Pancreas (tissue), 10 donors: ENCODE results near the gene SMYD3. TPM values are rescaled to one million over a fixed set of nuclear protein-coding genes. Genes with fewer than 3 reads are reported as not detected.

Experiments used
- ATAC-seq, 4 donors: fragments of 200-7000 bp; cut with Tn5 transposase; one replicate each; pipeline versions ENCODE4 v1.8.0 to v1.9.1; 2020; ENCODE audit warnings: mild to moderate bottlenecking in 4 of 4, moderate library complexity in 4 of 4
- DNase-seq, 6 donors: peaks; one replicate each; pipeline ENCODE4 v3.0.0-alpha.2; 2020
- FAIRE-seq: peaks from 2 replicates; lab custom pipeline; 2012; peaks lifted over from hg19 to GRCh38; lab: Jason Lieb, UNC
- H3K27ac ChIP-seq, 4 donors: fragments of 200-600 bp; sonication (generic); 1 replicate in 3 of 4; 2 replicates in 1 of 4; pipeline versions ENCODE4 v1.5.0 to v1.8.0; 2020
- H3K27me3 ChIP-seq, 4 donors: fragments of 200-600 bp; one replicate each; pipeline ENCODE4 v1.8.0; 2021
- H3K36me3 ChIP-seq, 3 donors: fragments of 200-600 bp; sonication (generic) in 1 of 3; one replicate each; pipeline versions ENCODE4 v1.5.0 to v1.8.0; 2020 to 2021
- H3K4me1 ChIP-seq, 3 donors: fragments of 200-600 bp; one replicate each; pipeline ENCODE4 v1.8.0; 2021
- H3K4me3 ChIP-seq, 4 donors: fragments of 200-600 bp; sonication (generic) in 2 of 4; one replicate each; pipeline versions ENCODE4 v1.5.0 to v1.8.0; 2020 to 2021
- H3K9me3 ChIP-seq, 4 donors: fragments of 200-600 bp; one replicate each; pipeline ENCODE4 v1.8.0; 2021
- WGBS, 2 donors: extraction: QIAGEN DNeasy Blood & Tissue Kit; methylation state at CpG; one replicate each; pipeline ENCODE4 v1.1.7; 2013; 5-methylcytosine and 5-hydroxymethylcytosine counted together
- intact Hi-C, 3 donors: fragments of 100-400 bp; cut with DNase I; formaldehyde crosslinking; loops; one replicate each; pipeline versions ENCODE4 v1.11.1 to v1.14.2; 2022
- polyA plus RNA-seq, 2 donors: library from polyadenylated mRNA; stranded (reverse); fragments of 200-250 nt; gene quantifications; one replicate each; pipeline ENCODE4 v1.2.3, GENCODE V29; 2013
- total RNA-seq, 6 donors: library from RNA; stranded (reverse); fragmentation: NEBNext Ultra II Directional in 4 of 6; extraction: Animal tissue kit (Norgen Biotek cat#: 25700) in 4 of 6; gene quantifications; one replicate each; pipeline versions ENCODE4 v1.2.1 to v1.2.4, GENCODE V29; 2021 to 2023
- TF ChIP-seq, protein P1 (sequence below), 4 donors: fragments of 200-600 bp; sonication (generic) in 3 of 4; IDR thresholded peaks; one replicate each; pipeline versions ENCODE4 v1.5.0 to v1.8.0; 2021; ENCODE audit warnings: antibody characterized with exemption in 4 of 4
- donor health status: healthy with polysubstance abuse.
- donor health status: DM: no; HTN: no; CAD: no; lungs with moderate emphysema.
- donor health status: DM: no; HTN: no; CAD: no.
- donor health status: control.
- donor health status: control.
- donor health status: Bipolar disorder and iron deficiency.
- donor health status: DM: yes; HTN: yes; CAD: no.
- donor health status: DM: no; HTN: no; CAD: no.
- donor health status: DM: no; HTN: no; CAD: no.
- donor health status: DM: yes; HTN: yes; CAD: no.

The SMYD3 gene
- total and polyA plus RNA-seq, 8 donors: 4.6 to 10.5 (median 6.7) TPM

DNA sequence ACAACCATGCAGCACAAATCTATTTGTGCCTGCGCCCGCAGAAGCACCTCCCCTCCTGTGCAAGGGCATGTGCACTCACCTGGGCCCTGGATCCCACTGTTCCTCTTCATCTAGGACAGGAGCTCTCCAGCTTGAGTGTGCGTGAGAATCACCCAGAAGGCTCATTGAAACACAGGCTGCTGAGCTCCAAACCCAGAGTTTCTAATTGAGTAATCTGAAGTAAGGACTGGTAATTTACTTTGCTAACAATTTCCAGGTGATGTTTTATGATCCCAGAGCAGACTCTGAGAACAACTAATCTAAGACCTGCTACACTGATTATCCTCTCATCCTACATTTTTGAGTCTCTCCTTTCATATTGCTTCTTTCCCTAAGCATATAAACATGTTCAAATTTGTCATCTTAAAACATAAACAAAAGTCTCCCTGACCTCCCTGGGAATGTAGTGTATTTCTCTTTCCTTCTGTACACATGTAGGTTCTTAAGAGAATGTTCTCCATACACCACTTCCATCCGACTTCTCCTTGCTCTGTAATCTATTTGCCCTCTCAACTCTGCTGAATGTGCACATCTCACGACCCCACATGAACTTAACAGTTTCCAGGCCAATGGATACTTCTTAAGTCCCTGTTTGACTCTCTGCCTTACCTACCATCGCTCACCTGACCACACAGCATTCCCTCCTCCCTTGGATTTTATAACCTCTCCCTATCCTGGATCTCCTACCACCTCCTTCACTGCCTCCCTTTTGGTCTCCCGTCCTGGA lies 522.5 kb downstream of the SMYD3 start:
- DNase-seq: no peak
- H3K4me1 ChIP-seq: no peaks in the 10 kb centered on the region
- no peaks in the 10 kb centered on the region for H3K27me3 ChIP-seq
- H3K27ac ChIP-seq: no peak overlapping the region
- intact Hi-C loops: no loop called here
- H3K9me3 ChIP-seq: no peaks in the 10 kb centered on the region
- no peak for ATAC-seq
- FAIRE-seq: no peak
- H3K4me3 ChIP-seq: no peak overlapping the region
- WGBS, 2 donors: 84 to 92% methylated on average over 7 of the region's 7 CpGs
- TF ChIP-seq, protein P1, sequence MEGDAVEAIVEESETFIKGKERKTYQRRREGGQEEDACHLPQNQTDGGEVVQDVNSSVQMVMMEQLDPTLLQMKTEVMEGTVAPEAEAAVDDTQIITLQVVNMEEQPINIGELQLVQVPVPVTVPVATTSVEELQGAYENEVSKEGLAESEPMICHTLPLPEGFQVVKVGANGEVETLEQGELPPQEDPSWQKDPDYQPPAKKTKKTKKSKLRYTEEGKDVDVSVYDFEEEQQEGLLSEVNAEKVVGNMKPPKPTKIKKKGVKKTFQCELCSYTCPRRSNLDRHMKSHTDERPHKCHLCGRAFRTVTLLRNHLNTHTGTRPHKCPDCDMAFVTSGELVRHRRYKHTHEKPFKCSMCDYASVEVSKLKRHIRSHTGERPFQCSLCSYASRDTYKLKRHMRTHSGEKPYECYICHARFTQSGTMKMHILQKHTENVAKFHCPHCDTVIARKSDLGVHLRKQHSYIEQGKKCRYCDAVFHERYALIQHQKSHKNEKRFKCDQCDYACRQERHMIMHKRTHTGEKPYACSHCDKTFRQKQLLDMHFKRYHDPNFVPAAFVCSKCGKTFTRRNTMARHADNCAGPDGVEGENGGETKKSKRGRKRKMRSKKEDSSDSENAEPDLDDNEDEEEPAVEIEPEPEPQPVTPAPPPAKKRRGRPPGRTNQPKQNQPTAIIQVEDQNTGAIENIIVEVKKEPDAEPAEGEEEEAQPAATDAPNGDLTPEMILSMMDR (IDR thresholded peaks at IDR 0.05): no peak
- H3K36me3 ChIP-seq: no peaks in the 10 kb centered on the region

DNA sequence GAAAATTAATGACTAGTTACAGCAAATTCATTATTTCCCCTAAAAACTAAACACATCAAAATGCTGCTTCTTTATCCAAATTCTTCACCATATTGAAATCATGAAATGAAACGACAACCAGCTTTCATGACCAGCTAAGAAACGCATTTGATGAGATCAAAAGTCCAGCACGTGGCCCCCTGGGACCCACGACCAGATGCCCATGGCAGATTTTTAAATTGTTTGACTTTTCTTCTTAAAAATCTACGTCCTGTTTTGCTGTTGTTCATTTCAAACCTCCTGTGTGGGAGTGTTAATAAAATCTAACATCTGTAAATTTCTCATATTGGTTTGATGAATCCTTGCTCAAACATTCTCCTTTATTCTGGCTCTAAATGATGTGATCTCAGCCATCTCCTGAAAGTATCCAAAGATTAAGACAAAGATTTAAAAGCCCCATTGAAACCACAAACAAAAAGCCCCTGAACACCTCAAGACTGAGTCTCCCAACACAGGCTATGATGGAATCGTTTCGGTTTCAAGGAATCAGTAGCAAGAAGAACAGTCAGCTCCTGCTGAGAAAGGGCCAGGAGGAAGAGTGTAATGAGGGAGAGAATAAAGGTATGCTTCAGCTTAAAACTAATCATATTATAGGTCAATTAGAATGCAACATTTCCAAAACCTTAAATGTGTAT lies 523.6 kb downstream of the SMYD3 start:
- FAIRE-seq (no peak), DNase-seq (no peak), ATAC-seq (no peak)
- no peaks in the 10 kb centered on the region for H3K9me3 ChIP-seq
- TF ChIP-seq, protein P1 (IDR thresholded peaks at IDR 0.05): no peak
- no peak overlapping the region for H3K27ac ChIP-seq
- H3K4me3 ChIP-seq: no peak overlapping the region
- no peaks in the 10 kb centered on the region for H3K27me3 ChIP-seq
- no peaks in the 10 kb centered on the region for H3K4me1 ChIP-seq
- WGBS, 2 donors: 79 to 91% methylated on average over 7 of the region's 7 CpGs
- intact Hi-C loops: no loop called here
- no peaks in the 10 kb centered on the region for H3K36me3 ChIP-seq

DNA sequence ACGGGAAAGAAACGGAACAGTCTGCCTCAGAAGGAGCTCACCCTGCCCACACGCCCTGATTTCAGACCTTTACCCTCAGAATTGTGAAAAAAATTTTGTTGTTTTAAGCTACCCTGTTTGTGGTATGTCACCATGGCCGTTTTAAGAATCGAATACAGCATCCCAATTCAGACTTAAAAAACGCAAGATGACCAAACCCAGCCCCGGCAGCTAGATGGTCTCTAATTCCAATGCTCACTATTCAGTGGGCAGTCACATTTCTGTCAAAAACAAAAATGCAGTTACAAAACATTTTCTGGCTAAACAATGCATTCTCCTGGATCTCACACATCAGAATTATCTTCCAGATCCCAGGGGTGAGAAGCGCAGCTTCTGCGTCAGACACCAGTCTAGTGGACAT lies 527.5 kb downstream of the SMYD3 start:
- H3K4me1 ChIP-seq: no peaks in the 10 kb centered on the region
- TF ChIP-seq, protein P1 (IDR thresholded peaks at IDR 0.05): no peak
- FAIRE-seq: no peak
- H3K27ac ChIP-seq: no peak overlapping the region
- WGBS, 2 donors: 91 to 92% methylated on average over 9 of the region's 9 CpGs
- H3K36me3 ChIP-seq: no peaks in the 10 kb centered on the region
- no peak for ATAC-seq
- no peaks in the 10 kb centered on the region for H3K27me3 ChIP-seq
- no peak for DNase-seq
- no peaks in the 10 kb centered on the region for H3K9me3 ChIP-seq
- intact Hi-C loops: no loop called here
- H3K4me3 ChIP-seq: no peak overlapping the region

DNA sequence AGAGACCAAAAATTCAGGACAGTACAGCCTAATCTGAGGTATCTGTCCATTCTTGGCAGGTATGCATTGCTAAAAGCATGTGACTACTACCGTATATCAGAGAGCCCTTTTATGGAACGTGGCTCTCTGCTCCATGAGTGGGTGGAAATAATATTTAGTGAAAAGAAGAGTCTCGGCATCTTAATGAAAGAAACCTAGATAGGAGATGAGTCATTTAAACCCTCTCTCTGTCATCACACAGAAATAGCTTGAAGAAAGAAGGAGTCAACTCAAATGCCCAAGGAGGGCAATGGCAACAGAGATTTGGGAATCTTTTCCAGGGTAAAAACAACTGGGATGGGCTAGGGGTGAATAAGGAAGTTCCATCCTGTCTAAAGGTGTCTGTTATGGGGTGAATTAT lies 528.2 kb downstream of the SMYD3 start:
- Histone ChIP-seq H3K4me1 (no peaks in the 10 kb centered on the region), H3K27ac (no peak overlapping the region), H3K36me3 (no peaks in the 10 kb centered on the region), H3K9me3 (no peaks in the 10 kb centered on the region), H3K4me3 (no peak overlapping the region), H3K27me3 (no peaks in the 10 kb centered on the region)
- 84 to 91% methylated on average over 3 of the region's 3 CpGs for WGBS, 2 donors
- intact Hi-C loops: no loop called here
- ATAC-seq (no peak), DNase-seq (no peak), FAIRE-seq (no peak)
- TF ChIP-seq, protein P1 (IDR thresholded peaks at IDR 0.05): no peak

DNA sequence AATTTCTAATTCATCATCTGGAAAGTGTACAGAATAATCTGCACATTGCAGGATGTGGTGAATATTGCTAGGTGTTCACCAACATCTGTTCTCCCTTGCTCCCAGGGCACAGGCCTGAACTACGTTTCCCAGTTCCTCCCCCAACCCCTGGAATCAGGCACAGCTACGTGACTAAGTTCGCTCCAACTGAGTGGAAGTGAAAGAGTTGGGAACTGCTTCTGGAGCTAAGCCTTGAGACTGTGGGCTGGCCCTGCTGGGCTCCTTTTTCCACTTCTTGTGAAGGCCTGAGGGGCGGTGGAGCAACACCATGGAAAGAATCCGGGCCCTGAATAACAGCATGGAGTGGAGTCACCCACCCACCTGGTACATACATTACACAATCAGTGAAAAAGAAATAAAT lies 534.6 kb downstream of the SMYD3 start:
- Histone ChIP-seq H3K36me3 (no peaks in the 10 kb centered on the region), H3K4me1 (no peaks in the 10 kb centered on the region), H3K4me3 (no peak overlapping the region), H3K27me3 (no peaks in the 10 kb centered on the region), H3K9me3 (no peaks in the 10 kb centered on the region), H3K27ac (no peak overlapping the region)
- WGBS, 2 donors: 90 to 92% methylated on average over 5 of the region's 5 CpGs
- ATAC-seq: no peak
- no peak for DNase-seq
- TF ChIP-seq, protein P1 (IDR thresholded peaks at IDR 0.05): no peak
- no peak for FAIRE-seq
- intact Hi-C loops: no loop called here
